Ramos (cell line): ENCODE results near the gene SREK1IP1.

Experiments
- in situ Hi-C: fragments of 300-500 bp; cut with MboI; formaldehyde crosslinking; loops from one replicate; pipeline ENCODE4 v1.14.3; 2022; ENCODE audit warnings: low sequenced_read_pairs; ENCODE audit not compliant: unreplicated experiment

SREK1IP1 gene

DNA sequence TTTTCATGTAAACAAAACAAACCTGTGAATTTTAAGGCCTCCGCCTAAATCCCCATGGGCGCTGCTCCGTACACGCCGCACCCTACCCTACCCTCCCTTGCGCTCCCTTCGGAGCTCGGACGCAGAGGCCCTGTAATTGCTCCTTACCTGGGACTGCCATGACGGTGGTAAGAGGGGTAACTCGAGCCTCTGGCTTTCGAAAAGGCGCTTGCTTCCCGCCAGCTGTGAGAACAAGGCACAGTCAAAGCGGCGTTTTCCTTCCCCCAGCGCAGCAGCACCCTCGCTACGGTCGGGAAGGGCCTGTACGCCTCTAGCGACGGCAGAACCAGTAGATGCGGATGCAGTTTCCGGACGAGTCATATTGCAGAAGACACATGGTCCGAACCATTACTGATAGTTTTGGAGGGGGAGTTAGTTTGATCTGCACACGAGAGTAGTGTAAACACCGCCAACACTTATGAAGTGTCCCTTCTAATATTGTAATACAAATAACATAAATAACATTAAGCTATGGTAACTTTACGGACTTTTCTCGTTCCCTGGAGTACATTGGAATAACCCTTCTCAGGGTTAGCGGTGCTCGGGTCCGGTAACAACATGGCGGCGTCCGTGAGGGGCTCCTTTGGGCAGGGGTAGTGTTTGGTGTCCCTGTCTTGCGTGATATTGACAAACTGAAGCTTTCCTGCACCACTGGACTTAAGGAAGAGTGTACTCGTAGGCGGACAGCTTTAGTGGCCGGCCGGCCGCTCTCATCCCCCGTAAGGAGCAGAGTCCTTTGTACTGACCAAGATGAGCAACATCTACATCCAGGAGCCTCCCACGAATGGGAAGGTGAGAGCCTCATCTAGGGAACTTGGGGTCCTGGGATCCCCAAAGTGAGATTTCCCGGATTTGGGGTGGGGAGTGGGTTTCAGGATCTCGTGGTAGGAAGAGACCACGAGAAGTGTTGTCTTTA is at the start of gene SREK1IP1, which contains the start of gene CWC27:
TSS of gene SREK1IP1 (minus strand) at position 334 of the 955 bp plus-strand sequence. CDS start at position 160, 174 bp downstream.
TSS of gene CWC27 (plus strand) at position 573 of the 955 bp plus-strand sequence. CDS start at position 790, 217 bp downstream.
- in situ Hi-C loops, result no loop called here

DNA sequence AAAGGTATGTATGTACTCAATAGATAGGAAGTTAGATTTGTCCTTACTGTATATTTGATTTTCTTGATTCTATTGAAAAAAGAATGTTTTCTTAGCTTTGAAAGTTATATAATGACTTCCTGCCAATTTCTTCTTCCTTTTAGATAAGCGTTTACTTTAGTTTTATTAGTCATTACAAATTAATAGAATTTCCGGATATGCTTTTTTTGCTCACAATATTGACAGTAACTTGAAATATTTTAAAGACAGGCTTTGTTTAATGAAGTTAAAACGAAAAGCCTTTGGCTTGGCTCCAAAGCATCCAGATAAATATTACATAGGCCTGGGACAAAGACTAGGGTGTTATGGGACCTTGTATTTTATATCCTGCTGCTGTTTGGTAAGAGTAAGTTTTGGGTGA is 49.8 kb upstream of the SREK1IP1 start:
- in situ Hi-C loops, result no loop called here

DNA sequence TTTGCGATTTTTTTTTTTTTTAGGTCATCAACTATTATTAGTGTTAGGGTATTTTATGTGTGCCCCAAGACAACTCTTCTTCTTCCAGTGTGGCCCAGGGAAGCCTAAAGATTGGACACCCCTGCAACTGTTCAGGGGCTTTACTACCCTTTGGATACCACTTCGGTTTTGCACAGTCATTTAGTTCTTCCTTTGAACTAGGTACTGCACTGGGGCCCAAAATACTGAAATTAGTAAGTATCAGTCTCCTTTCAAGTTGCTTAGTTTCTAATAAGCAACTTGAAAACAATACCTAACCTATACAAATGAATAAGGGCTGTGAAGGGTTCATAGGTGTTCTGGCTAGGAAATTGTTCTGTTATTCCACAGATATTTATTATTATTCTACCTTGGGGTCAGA is 45.6 kb upstream of the SREK1IP1 start:
- in situ Hi-C loops, result no loop called here

DNA sequence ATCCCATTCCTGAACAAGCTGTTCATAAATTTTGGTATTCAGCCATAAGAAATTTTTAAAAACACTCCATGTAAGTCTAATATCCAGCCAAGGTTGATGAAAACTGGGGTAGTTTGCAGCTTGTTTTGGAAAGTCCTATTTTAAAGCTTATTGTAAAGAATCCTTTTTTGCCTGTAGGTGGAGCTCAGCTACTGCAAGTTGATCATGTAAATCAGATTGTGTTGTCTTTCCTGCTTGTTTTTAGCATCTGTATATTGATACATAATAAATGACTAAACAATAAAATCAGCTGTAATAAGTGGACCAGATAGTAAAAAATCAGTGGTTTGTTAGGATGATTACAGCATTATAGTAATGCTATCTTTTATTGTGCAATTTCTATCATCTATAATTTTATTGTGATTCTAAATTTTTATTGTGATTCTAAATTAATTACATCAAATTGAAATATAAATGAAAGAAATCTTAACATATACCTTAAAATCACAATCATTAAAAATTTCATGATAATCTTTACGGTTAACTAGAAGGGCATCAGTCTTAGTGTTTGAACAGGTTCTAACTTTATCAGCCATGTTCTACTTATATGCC is 42.7 kb upstream of the SREK1IP1 start:
- in situ Hi-C loops, result no loop called here

DNA sequence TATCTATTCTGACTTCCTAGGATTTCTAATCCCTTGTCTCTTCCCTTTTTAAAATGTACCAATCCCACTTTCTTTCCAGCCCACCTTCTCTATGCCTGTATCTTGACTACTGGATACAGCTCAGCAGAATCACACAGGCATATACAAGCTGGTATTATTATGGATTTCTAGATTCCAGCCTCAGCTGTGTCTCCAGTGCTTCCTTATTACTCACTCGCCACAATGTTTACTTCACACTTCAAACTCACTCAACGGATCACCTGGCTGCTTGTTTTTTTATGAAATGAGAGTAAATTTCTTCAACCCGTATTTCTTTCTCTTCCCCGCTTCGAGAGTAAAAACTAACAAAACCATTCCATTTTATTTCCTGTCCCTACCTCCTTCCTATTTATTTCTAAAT is 39.0 kb upstream of the SREK1IP1 start:
- in situ Hi-C loops, result loop anchor here (10.0 kb wide), 1 partner anchor 677 kb away; the partner anchor contains the start of gene ADAMTS6

DNA sequence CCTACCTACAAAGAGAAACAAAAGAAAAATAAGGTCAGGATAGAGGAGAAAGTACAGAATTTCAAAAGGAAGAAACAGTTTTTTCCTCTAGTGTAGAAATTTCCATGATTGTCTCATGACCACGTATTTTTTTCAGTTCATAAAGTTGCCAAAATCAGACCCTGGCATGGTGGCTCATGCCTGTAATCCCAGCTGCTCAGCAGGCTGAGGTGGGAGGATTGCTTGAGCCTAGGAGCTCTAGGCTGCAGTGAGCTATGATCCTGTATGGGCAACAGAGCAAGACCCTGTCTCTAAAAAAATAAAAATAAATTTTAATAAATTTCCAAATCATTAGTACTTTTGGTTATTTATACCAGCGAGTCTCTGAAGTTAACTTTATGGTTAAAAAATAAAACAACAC is 38.0 kb upstream of the SREK1IP1 start:
- in situ Hi-C loops, result loop anchor here (10.0 kb wide), 1 partner anchor 678 kb away; the partner anchor contains the start of gene ADAMTS6

DNA sequence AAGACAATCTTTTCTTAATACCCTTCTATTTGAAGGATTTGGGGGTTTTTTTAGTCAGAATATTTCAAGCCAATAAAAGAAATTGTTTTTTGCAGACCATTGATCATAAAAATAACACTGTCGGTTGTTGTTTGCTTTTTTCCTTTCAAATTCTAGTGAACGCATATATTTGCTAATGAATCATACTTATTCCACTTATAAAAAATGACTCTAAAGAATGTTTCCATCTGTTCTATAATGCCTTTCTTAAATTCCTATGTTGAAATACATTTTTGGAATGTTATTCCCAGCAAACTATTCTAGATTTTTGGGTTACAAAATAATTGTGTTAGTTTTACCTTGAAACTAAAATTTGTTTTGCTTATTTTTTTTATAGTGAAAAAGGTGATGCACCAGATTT is 32.4 kb upstream of the SREK1IP1 start:
- in situ Hi-C loops, result loop anchor here (10.0 kb wide), 1 partner anchor 684 kb away; the partner anchor contains the start of gene ADAMTS6

DNA sequence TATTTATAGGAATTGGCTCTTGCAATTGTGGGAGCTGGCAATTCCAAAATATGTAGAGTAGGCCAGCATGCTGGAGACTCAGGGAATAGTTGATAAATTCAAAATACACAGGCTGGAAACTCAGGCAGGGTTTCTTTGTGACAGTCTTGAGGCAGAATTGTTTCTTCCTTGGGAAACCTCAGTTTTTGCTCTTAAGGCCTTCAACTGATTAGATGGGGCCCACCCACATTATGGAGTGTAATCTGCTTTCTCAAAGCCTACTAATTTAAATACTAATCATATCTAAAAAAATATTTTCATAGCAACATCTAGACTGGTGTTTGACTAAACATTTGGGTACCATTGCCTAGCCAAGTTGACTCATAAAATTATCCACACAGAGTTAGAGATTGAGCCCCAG is 27.8 kb upstream of the SREK1IP1 start:
- in situ Hi-C loops, result no loop called here

DNA sequence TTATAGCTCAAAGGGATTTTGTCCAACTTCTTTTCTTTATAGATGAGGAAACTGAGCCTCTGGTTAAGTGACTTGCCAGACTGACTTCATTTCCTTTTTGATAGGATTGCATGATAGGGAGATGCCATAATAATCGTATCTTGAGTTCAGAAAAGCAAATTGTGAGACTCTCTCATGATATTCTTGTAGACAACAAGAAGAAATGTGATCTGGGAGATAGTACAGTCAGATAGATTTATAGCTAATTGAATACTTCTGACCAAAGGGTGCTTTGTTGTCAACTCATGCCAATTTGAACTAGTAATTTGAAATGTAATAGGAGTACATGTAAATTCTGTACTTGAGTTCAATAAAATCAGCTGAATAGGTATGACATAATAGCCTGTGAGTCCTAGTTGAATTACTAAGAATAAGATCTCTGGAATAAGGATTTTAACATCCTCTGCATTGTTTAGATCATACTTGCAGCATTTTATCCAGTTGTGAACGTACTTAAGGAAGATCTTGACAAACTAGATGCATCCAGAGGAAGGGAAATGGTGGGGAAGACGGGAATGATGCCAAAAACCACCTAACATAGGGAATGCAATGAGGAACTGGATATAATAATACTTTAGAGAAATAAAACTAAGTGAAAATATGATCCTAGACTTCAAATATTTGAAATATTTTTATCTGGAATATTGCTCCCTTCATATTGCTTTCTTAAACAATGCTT is 25.7 kb upstream of the SREK1IP1 start:
- in situ Hi-C loops, result no loop called here

DNA sequence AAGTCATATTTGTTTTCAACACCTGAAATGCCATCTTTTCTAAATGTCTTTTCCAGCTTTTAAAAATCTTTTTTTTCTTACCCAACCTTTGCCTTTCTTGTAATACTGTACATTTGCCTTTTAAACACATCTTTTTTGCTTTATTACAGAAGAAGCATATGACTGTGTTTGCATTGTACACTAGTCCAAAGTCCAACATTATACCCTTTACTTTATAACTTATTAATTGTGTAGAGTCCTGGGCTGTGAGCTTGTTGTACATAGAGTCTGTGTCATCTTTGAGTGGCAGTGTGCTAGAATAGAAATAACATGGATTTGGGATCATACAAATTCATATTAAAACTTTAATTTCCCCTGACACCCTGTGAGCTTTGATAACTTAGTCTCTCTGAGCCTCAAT is 24.0 kb upstream of the SREK1IP1 start:
- in situ Hi-C loops, result no loop called here

DNA sequence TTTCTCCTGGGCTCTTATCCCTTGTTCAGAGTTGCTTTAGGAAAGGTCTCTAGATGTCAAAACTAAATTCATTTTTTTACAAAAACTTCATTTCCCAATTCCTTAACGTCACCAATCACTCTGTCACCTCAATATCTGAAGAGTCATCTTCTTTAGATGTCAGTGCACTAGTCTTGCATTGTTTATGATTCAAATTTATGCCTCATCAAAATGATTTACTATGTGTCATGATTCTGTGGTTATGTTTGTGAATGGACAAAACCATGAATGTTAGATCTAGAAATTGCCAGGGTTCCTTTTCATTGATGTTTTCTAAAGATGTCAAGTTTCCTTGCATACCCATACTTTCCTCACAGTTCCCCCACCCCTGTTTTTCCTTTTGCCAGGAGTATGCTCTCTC is 21.7 kb upstream of the SREK1IP1 start:
- in situ Hi-C loops, result no loop called here

DNA sequence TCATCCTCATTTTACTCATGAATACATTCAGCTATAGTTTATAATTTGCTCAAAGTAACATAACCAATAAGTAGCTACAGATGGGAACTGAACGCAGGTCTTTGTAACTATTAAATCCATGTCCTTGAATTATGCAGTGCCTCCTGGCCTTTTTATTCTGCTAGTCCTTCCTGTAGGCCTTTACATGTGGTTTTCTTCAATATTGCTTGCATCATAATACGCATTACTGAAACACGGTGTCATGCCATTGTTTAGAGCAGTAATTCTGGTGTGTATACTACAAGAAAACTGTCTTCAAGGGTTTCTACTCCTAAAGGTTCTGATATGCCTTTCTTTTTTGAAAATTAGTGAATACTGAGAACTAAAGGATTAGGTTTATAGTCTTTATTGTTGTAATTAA is 21.0 kb upstream of the SREK1IP1 start:
- in situ Hi-C loops, result loop anchor here (5.0 kb wide), 1 partner anchor 157 kb away; no protein-coding TSS in a partner anchor

DNA sequence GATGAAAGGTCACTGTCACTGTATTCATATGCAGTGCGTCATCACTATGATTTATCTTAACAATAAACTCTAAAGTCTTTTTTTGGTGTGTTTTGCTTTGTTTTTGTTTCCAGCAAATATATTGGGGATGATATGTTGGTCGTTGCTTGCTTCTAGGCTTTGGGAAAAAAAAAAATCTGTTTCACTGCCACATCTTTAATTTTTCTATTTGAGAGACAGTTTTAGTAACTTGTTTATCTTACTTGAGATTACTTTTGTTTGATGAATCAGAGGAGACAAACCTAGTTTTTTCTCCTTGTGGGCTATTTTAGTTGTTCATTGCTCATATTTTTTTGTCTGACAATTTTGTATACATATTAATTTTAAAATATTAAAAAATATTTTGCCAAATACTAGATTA is 19.7 kb upstream of the SREK1IP1 start:
- in situ Hi-C loops, result loop anchor here (5.0 kb wide), 1 partner anchor 156 kb away; no protein-coding TSS in a partner anchor

DNA sequence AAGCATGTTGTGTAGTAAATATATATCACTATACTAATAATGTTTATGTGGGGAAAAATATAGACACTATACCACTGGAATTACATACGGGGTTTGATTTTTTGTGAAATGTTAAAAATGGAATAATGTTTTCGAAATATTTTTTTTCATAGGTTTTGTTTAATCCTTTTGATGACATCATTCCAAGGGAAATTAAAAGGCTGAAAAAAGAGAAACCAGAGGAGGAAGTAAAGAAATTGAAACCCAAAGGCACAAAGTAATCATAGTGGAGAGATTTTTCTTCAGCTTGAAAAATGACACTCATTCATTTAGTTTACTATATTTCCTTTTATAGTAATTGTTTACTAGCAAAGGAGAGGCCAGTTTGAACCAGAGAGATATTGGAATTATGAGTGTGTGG is 17.9 kb upstream of the SREK1IP1 start:
- in situ Hi-C loops, result loop anchor here (5.0 kb wide), 1 partner anchor 154 kb away; no protein-coding TSS in a partner anchor

DNA sequence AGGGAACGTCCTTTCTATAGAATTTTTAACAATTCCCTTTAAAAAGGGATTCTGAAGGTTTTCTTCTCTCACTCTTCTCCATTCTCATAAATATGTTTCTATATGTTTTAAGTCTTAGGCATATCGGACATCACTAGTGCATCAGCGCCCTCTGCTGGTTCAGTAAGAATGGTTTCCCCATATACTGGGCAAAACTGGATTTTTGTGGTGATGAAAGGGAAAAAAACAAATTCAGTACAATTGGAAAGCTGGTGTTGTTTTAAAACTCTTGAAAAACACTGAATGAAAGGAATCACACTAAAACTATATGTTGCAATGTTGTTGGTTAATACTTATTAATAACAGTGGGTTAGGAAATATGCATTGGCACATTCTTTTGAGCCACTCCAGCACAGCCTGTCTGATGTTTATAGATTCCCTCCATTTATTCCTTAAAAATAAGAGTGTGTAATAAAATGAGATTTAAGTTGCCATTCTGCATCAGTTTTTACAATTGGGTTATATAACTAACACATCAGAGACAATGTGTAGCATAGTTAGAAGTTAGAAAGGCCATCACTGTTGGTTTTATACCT is 16.0 kb upstream of the SREK1IP1 start:
- in situ Hi-C loops, result loop anchor here (5.0 kb wide), 1 partner anchor 152 kb away; no protein-coding TSS in a partner anchor

DNA sequence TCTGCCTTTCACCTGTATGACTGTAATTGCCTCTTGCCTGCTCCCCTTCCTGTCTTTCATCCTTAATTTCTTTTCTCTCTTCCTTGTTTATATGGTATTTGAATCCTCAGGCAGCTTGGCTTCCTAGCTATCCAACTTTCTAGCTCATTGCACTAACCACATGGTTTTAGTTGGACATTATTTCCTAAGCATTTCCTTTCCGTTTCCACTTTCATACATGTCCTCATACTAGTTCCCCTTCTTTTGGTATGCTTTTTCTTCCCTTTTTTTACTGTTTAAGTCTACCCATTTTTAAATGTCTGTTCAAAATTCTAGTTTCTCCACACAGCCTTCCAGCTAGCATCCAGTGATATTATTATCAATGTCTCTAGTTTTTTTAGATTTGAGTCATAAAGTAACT is 6.8 kb upstream of the SREK1IP1 start:
- in situ Hi-C loops, result loop anchor here (10.0 kb wide), 1 partner anchor 540 kb away; no protein-coding TSS in a partner anchor

DNA sequence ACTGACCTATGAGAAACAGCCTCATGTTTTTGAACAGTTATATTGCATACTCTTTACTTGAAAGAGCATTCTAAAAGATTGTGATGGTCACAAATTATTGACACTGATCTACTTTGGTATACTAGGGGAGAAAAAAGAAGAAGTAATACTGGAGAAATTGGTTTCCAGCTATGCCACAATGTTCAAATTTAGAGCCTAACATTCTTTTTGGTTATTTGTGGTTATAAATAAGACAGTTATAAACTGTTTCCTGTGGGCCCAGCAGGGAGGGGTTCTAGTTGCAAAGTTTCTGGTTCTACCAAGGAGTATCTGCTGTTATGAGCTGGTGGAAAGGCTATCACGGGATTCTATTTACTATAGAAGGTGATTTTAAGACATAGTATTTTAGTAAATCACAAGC is 5.0 kb upstream of the SREK1IP1 start:
- in situ Hi-C loops, result loop anchor here (10.0 kb wide), 1 partner anchor 539 kb away; no protein-coding TSS in a partner anchor

DNA sequence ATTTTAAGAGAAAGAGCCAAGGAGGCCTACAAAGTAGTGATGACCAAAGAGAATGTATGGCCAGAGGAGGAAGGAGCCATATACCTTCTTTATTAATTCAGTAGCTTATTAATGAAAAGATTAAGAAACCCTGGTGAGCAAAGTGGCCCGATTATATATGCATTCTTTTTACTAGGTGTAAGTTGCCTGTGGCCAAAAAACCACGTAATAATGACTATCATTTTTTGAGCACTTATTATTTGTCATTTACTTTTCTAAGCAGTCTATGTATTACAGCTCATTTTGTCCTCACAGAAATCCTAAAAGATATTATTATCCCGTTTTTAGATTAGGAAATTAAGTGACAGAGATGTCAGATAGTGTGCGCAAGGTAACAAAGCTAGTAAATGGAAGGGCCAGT is 3.2 kb upstream of the SREK1IP1 start:
- in situ Hi-C loops, result loop anchor here (10.0 kb wide), 1 partner anchor 537 kb away; no protein-coding TSS in a partner anchor

DNA sequence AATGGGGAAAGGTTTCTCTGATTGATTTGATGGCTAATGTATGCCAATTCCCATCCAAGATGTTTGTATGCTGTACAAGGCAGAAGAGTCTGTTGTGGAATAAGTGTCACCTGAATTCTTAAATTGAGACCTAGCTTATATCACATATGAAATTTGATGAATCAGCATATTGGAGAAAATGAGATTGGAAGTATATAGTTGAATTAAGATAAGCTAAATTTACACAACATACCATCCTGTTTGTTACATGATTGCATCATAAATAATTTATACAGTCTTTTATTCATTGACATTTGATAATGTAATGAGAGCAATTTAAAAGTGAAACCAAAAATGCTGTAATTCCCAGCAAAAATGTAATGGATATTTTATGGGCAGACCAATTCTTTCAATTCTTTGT is 1.4 kb upstream of the SREK1IP1 start:
- in situ Hi-C loops, result loop anchor here (10.0 kb wide), 1 partner anchor 535 kb away; no protein-coding TSS in a partner anchor

DNA sequence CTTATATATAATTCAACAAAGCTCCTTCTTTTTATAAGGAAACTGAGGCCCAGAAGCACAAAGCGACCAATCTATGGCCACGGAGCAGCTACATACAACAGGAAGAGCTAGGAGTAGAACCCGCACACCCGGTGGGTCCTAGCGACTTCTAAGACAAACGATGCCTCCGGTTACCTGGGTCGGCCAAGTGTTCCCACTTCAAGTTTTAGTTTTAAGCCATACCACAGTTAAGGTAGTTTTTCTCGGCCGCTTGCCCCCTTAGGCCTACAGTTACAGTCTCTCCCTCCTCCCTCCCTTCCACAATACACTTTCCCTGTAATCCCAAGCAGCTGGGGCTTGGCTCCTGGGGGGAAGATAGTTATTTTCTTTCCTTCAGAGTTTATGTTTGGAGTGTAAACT is 533 bp downstream of the SREK1IP1 start:
- in situ Hi-C loops, result no loop called here
